Breast epithelium (tissue), 4 donors: ENCODE data around the gene ASB10. TPM values are rescaled to one million over a fixed set of nuclear protein-coding genes. Genes with fewer than 3 reads are reported as not detected.

Experiments used
- DNase-seq, 2 donors: peaks; one replicate each; pipeline ENCODE4 v3.0.0-alpha.2; 2019; ENCODE audit warnings: low spot score in 2 of 2
- H3K27ac ChIP-seq, 2 donors: fragments of 200-600 bp; sonication (generic) in 1 of 2; one replicate each; pipeline ENCODE4 v1.5.1; 2016 to 2019; ENCODE audit warnings: mild to moderate bottlenecking in 1 of 2
- H3K27me3 ChIP-seq, 2 donors: fragments of 200-600 bp; sonication (generic) in 1 of 2; one replicate each; pipeline versions ENCODE4 v1.5.1 to v1.6.0; 2017 to 2019; ENCODE audit warnings: control low read depth in 1 of 2, mild to moderate bottlenecking in 1 of 2
- H3K36me3 ChIP-seq: fragments of 200-600 bp; one replicate; pipeline ENCODE4 v1.5.1; 2019
- H3K4me1 ChIP-seq, 2 donors: fragments of 200-600 bp; sonication (generic); one replicate each; pipeline ENCODE4 v1.5.1; 2016 to 2019; ENCODE audit warnings: control low read depth in 1 of 2
- H3K4me3 ChIP-seq, 3 donors: fragments of 200-600 bp; sonication (generic); 1 replicate in 2 of 3; 2 replicates in 1 of 3; pipeline ENCODE4 v1.5.1; 2016 to 2019; ENCODE audit warnings: mild to moderate bottlenecking in 3 of 3, moderate library complexity in 2 of 3
- H3K9me3 ChIP-seq, 2 donors: fragments of 200-600 bp; sonication (generic) in 1 of 2; one replicate each; pipeline ENCODE4 v1.5.1; 2016 to 2019; ENCODE audit warnings: control low read depth in 1 of 2
- CTCF ChIP-seq, 3 donors: fragments of 450-650 bp; IDR thresholded peaks; one replicate each; pipeline ENCODE4 v1.5.1; 2016 to 2017; ENCODE audit warnings: antibody characterized with exemption in 3 of 3, mild to moderate bottlenecking in 3 of 3, moderate library complexity in 3 of 3
- POLR2A ChIP-seq: fragments of 450-650 bp; IDR thresholded peaks from one replicate; pipeline ENCODE4 v1.6.1; 2016; ENCODE audit warnings: antibody characterized with exemption, mild to moderate bottlenecking, moderate library complexity
- POLR2AphosphoS5 ChIP-seq, 3 donors: sonication (generic); formaldehyde crosslinking; IDR thresholded peaks; one replicate each; pipeline ENCODE4 v1.6.1; 2017; ENCODE audit warnings: antibody characterized with exemption in 3 of 3
- intact Hi-C: fragments of 100-400 bp; cut with DNase I; formaldehyde crosslinking; loops from one replicate; pipeline ENCODE4 v1.15.1; 2023; ENCODE audit warnings: low total_unique reads
- total RNA-seq, 3 donors: library from RNA; depleted of rRNA; stranded (reverse); fragments of >200 nt; gene quantifications; one replicate each; pipeline ENCODE4 v1.1.0, GENCODE V29; 2016

Gene ASB10
- total RNA-seq, 3 donors from 2014 or later, result not detected

- no peak overlapping the region for H3K27ac ChIP-seq
- no peaks in the 10 kb centered on the region for H3K4me1 ChIP-seq
- intact Hi-C loops, result loop anchor here (1.0 kb wide), 1 partner anchor 51 kb away; no protein-coding TSS in a partner anchor
- no peak overlapping the region for H3K4me3 ChIP-seq
- no peaks in the 10 kb centered on the region for H3K9me3 ChIP-seq
- peaks cover 7% of the 10 kb centered on the region for H3K36me3 ChIP-seq
- no peaks in the 10 kb centered on the region for H3K27me3 ChIP-seq
- no peak for DNase-seq
- TF ChIP-seq POLR2AphosphoS5 (IDR thresholded peaks at IDR 0.05) (no peak), CTCF (IDR thresholded peaks at IDR 0.05) (no peak)
Measured at GRCh38 chr7:151131592-151132293, 55.3 kb downstream of the ASB10 start.

GRCh38 chr7:151131224-151131591 is 55.8 kb downstream of the ASB10 start:
- no peaks in the 10 kb centered on the region for H3K4me1 ChIP-seq
- H3K9me3 ChIP-seq, result no peaks in the 10 kb centered on the region
- peaks cover 5% of the 10 kb centered on the region for H3K36me3 ChIP-seq
- DNase-seq, result no peak
- no peak overlapping the region for H3K27ac ChIP-seq
- TF ChIP-seq POLR2A (no peak), CTCF (IDR thresholded peaks at IDR 0.05) (no peak), POLR2AphosphoS5 (IDR thresholded peaks at IDR 0.05) (no peak)
- intact Hi-C loops, result no loop called here
- H3K27me3 ChIP-seq, result no peaks in the 10 kb centered on the region
- no peak overlapping the region for H3K4me3 ChIP-seq

GRCh38 chr7:151130741-151131157 is 56.3 kb downstream of the ASB10 start:
- intact Hi-C loops, result no loop called here
- no peak overlapping the region for H3K27ac ChIP-seq
- no peaks in the 10 kb centered on the region for H3K27me3 ChIP-seq
- no peak for DNase-seq
- TF ChIP-seq POLR2A (no peak), CTCF (IDR thresholded peaks at IDR 0.05) (no peak), POLR2AphosphoS5 (IDR thresholded peaks at IDR 0.05) (no peak)
- no peaks in the 10 kb centered on the region for H3K9me3 ChIP-seq
- no peaks in the 10 kb centered on the region for H3K4me1 ChIP-seq
- no peak overlapping the region for H3K4me3 ChIP-seq
- peaks cover under 1% of the 10 kb centered on the region for H3K36me3 ChIP-seq

- Histone ChIP-seq H3K27ac (no peak overlapping the region), H3K36me3 (no peaks in the 10 kb centered on the region), H3K4me1 (peaks cover 0 to 5% of the 10 kb centered on the region in 2 donors), H3K9me3 (no peaks in the 10 kb centered on the region), H3K27me3 (no peaks in the 10 kb centered on the region), H3K4me3 (no peak overlapping the region)
- intact Hi-C loops, result no loop called here
- TF ChIP-seq POLR2AphosphoS5 (IDR thresholded peaks at IDR 0.05), result no peak
- no peak for TF ChIP-seq POLR2A
- no peak for TF ChIP-seq CTCF (IDR thresholded peaks at IDR 0.05)
- no peak for DNase-seq
Measured at GRCh38 chr7:151129960-151130591, 57.0 kb downstream of the ASB10 start.
